Activated CD8-positive, alpha-beta memory T cell treated with anti-CD3 and anti-CD28 coated beads, Interleukin-2, amount 50 U/mL, for 48 hours (primary cell): Measurements from ENCODE around the gene PEX11B.
A peak's percentile ranks its signal among the peaks of the same experiment; 100 is the strongest.

Experiments used
- DNase-seq: peaks from one replicate; pipeline ENCODE4 v3.0.0-alpha.2; 2020

The PEX11B gene

DNA sequence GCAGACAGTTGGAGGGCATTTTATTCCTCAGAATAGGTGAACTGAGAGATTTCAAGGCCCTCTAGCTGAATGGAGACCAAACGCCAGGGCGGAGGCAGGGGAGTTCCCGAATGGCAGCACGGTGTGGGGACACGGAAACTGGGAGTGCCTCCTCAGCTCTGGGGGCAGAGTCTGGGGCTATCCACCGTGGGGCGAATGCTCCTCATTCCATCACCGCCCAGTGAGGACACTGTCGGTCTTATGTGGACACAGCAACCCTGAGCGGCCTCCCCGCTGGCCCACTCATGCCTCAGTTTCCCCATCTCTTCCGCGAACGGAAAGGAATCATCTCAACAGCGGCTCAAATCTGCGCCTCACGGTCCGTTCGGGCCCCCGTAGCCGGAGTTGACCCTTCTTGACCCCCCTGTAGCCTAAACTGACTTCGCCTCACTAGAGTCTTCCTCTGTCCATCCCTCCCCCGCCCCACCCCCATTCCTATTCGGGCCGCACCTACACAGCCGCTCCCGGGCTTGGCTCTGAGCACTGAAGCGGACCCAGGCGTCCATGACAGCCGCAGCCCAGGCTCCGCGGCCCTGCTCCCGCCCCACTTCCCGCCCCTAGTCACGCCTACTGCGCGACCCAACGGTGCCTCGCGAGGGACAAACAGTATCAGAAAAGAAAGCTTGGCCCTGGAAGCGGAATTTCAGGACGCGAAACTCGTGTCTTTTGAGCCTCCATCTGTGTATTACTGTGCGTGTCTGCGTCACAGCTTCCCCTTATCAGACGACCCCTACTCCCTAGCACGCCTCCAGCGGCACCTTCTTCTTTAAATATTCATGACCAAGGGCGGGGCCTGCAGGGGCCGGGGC is at the start of gene PEX11B:
Gene PEX11B (minus strand): TSS at position 574 of the 848 bp plus-strand sequence. CDS start 29 bp downstream, at position 545.
- DNase-seq, result peak; percentile 93

- DNase-seq, result no peak
Measured at GRCh38 chr1:145967288-145967687, 48.8 kb upstream of the PEX11B start.

DNA sequence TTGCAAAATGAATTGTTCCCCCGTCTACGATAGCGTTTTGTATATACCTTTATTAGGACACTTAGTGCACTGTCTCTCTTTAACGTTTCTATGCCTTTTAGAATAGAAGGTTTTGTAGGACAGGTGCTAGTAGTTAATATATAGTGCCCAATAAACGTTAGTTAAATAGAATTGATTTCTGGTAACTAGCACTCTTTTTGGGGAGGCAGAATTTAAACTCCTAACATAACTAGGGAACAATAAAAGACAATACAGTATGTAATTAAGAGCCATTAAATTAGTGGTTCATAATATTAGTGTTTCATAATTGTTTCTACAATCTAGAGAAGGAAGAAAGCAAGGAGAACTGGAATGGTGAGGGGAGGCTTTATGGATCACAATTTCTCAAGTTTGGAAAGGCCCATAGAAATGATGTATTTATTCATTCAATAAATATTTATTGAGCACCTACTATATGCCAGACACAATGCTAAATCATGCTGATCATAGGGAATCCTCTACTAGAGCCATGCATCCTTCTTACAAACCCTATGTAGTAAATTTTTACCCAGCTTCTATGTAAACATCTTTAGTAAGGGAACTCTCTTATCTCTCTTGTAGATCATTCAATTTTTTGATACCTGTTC is 46.7 kb upstream of the PEX11B start:
- no peak for DNase-seq

DNA sequence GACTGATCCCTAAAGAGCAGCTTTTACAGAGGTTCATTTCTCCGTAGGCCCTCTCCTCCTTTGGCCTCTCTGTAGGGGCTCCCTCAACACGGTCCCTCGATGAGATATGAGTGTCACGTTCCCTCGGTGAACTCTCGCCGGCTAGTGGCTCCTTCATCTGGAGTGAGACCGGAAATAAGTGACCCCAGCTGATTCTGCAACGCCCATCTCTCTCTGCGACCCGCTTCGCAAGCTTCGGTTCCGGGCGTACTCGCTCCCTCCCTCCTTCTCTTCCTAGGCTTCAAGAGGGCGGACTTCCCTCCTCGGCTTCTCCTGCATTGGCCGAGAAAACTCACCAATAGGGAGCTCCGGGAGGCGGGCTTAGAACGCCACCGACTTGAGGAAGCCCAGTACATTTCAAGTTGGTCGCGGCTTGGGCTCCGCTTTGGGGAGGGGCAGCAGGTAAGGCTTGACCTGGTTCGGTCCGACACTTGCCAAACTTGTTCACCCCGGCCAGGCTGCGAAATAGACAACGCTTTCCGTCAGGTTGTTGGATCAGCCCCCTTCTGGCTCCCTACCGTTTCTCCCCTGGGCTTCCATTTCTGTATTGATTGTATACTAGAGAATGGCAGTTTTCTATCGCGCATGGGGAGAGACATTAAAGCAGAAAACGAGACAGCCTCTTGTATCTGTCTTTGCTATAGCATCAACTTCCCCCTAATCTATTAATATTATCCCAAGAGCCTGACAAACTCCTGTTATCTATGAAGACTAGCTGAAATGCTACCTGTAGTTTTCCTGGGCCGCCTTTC is 46.0 kb upstream of the PEX11B start, which contains the start of the genes ANKRD34A and POLR3GL:
Gene ANKRD34A (minus strand): TSS at position 248 of the 791 bp plus-strand sequence. CDS start 2,816 bp downstream, outside the sequence.
Gene POLR3GL (plus strand): TSS at position 363 of the 791 bp plus-strand sequence. CDS start 10,176 bp downstream, outside the sequence.
- peak; percentile 91 for DNase-seq

- no peak for DNase-seq
Measured at GRCh38 chr1:145963265-145964019, 44.9 kb upstream of the PEX11B start.

DNA sequence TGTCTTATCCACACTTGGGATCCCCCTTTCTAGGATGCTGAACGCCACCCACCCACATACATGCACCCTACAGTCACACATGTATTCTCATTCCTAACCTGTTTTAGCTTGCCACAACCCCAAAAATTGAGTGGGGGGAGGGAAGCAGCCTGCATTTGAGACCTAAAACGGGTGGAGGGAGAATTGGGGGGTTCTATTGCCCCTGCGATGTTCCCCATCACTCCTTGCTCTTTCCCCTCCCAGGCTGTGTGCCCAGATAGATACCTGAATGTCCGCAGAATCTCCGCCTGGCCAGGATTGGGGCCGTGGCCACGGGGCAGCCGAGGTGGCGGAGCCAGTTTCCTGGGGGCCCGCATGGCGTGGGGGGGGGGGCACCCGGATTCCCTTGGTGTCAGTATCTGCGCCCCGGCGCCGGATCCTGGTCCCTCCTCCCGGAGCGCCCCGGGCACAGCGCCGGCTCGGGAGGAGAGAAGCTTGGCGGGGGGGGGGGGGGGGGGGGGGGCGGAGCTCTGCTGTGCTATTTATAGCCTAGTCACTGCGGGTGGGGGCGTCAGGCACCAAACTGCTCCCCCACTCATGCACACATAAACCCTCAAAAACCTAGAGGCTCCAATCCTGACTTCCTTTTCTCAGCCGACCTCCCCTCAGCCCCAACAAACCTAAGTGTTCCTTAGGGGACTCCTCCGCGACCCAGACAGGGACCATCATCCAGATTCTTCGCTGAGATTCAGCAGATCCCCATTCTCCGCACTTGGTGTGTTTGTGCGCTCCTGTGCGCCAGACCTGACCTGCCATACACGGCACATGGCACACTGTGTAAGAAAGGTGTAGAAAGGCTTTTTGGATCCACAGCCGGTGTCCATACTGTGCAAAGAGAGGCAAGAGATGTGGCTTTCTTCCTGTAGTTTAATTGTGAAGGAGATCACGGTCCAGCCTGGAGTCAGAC is 43.9 kb upstream of the PEX11B start:
- peak; percentile 71 for DNase-seq

DNA sequence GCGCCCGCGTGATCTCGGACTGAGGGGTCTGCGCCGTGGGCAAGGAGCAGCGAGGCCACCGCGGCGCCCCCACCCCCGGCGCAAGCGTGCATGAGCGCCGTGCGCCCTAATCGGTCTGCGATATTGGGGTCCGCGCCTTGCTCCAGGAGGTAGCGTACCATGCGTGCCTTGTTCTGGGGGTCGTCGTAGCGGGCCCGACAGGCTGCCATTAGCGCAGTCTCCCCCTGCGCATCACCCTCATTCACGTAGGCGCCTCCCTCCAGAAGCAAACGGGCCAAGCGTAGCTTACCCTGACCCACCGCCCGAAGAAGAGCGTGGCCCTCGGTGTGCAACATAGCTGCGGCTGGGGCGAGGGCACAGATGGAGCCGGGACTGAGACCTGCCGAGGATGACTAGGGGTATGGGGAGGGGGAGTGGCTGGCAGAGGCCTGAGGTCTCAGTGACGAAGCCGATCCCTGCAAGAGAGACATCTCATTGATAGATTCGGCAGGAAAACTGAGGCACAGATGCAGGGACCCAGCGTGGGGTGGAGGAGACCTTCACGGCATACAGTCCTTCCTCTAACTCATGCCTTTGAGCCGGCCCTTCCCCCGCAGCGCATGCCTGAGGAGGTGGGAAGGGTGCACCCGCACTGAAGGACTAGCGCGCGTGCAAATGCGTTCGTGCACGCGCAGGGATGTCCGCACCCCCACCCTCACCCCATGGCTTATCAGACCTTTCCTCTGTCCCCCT is 43.1 kb upstream of the PEX11B start:
- peak; percentile 82 for DNase-seq

DNA sequence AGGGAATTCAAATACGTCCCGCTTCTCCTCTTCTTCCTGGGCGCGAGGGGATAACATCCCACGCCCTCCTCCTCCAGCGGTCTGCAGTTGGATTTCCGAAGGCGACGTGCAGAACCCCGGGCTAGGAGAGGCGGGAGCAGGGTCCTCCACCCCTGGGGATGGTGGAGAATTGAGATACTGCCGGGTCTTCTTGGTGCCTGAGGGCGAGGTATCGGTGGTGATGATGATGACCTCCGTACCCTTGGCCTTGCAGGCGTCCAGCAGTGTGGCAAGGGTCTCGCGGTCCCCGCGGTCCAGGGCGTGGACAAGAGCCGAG is 42.5 kb upstream of the PEX11B start:
- no peak for DNase-seq

DNA sequence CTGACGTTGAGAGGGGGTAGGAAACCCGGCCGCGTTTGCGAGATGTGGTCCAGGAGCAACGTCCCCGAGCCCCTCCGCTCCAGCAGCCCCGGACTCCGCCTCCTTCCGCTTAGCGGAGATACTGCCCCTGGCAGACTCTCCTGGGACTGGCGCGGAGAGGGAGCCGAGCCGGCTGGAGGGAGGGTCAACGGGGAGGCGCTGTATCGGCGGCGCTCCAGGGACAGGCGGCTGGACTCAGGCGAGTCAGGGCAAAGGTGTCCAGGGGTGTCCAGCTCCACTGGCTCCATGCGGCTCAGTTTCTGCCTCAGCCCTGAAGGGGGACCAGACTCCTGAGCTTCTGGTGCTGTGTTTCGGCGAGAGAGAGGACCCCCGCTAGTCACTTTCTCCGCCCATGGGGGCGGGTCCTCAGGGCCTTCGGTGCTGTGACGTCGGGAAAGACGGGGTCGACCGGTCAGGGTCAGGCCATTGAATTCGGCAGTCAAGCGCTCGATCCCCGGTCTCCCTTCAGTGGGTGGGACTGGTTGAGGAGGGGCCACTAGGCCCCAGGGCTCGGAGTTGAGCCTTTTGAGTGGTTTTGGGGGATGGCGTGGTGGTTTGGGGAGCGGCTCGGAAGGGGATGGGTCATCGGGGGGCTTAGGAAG is 42.1 kb upstream of the PEX11B start:
- peak; percentile 77 for DNase-seq

DNA sequence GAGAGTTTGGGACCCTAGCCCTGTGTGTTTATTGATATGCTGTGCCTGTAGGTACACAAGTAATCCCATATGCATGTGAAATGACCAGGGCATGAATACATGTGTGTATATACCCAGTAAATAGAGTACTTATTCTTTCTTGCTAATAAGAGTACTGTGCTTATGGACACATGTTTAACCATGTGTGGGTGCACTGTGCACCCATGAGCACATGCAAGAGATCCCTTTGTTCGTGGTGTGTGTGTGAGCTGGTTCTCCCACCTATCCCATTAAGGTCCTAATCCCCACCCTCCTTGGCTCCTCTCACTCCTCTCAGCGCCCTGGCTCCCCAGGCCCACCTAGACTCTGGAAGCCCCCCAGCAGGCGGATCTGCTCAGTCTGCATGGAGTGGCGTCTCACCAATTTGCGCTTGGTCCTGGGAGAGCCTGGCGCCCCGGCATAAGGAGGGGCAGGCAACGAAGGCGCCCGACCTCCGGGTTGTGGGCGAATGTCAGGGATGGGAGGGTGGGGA is 41.5 kb upstream of the PEX11B start:
- no peak for DNase-seq

GRCh38 chr1:145959333-145959732 is 40.8 kb upstream of the PEX11B start:
- DNase-seq, result no peak

GRCh38 chr1:145958734-145959133 is 40.2 kb upstream of the PEX11B start:
- DNase-seq, result no peak

DNA sequence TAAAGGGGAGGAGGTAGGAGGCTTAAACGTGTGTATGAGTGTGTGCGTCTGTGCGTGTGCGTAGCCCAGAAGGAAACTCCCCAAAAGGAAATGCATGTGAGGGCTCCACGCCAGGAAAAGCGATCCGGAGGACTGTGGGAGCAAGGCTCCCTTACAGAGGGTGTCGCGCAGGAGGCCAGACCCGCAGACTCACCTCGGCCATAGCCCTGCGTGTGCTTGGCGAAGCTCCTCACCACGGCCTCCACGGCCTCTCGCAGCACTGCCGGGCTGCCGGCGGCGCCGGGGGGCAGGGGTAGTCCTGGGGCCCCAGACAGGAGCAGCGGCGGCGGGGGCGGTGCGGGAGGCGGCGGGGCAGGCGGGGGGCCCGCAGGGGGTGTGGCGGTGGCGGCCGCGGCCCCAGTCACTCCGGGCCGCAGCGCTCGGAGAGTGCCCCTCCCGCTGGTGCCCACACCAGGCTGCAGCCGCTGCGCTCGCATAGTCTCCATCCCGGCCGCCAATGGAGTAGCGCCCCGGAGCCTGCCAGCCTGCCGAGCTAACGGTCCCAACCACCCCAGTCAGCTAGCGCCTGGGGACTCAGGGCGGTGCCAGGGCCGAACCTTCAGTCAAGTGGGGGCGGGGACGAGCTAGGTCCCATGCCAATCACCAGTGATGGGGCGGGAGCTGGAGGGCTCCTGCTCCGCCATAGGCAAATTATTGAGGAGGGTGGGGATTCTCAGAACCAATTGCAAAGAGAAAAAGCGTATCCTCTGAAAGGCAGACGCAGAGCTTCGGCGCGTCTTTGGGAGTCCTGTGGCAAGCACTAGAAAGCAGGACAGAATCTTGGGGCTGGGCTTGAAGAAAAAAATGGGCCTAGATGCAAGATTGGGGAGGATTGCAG is 39.2 kb upstream of the PEX11B start, which contains the start of gene LIX1L:
Gene LIX1L (minus strand): TSS at position 575 of the 877 bp plus-strand sequence. CDS start 90 bp downstream, at position 485.
- peak; percentile 93 for DNase-seq

GRCh38 chr1:145956781-145957442 is 38.4 kb upstream of the PEX11B start:
- no peak for DNase-seq

DNA sequence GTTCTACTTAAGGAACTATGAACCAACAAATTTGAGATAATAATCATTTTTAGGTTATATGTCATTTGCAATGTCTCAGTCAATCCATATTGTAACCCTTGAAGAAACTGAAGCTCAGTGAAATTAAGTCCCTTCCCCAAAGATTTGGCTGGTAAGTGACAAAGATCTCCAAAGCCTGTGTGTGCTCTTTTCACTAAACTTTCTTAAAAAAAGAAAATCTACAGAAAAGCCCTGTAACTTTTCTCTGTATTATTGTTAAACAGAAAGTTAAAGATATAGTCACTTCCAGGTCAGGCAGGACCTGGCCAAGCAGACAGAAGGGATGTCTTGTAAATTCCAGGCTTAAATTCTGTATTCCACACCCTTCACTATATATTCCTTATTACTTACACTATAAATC is 37.8 kb upstream of the PEX11B start:
- no peak for DNase-seq

DNA sequence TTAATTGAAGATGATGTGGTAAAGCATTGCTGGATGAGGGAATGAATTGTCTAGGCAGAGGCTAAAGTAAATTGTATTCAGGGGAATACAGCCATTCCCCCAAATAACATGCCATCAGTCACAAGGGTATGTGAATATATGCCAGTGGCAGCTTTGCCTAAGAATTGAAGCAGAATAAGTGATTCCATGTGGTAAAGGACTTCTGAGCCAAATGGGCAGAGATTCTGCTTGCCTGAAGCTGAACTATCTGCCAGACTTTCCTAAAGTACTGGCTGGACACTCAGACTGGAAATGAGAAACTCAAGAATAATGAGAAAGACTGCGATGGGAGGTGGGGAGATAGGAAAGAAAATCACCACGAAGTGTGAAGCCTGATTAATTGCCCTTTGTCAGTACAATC is 36.9 kb upstream of the PEX11B start:
- no peak for DNase-seq

- DNase-seq, result no peak
Measured at GRCh38 chr1:145953861-145954260, 35.3 kb upstream of the PEX11B start.

DNA sequence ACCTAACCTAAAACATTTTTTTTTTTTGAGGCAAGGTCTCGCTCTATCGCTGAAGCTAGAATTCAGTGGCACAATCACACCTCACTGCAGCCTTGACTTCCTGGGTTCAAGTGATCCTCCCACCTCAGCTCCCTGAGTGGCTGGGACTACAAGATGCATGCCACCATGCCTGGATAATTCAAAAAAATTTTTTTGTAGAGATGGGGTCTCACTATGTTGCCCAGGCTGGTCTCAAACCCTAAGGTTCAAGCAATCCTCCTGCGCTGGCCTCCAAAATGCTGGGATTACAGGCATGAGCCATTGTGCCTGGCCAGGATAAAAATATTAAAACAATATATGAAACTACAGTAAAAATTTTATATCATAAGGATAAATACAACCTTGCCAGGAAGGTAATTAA is 34.4 kb upstream of the PEX11B start:
- DNase-seq, result no peak
